22Rv1 (cell line): ENCODE results near the gene PLCB4.

Experiments
- ZFX ChIP-seq: fragments of 450-650 bp; IDR thresholded peaks from 2 replicates; pipeline ENCODE4 v1.6.1; 2017; ENCODE audit warnings: antibody characterized with exemption, borderline replicate concordance
- TF ChIP-seq, protein P1 (sequence below): fragments of 450-650 bp; IDR thresholded peaks from 2 replicates; pipeline ENCODE4 v1.5.1; 2017; ENCODE audit warnings: mild to moderate bottlenecking

DNA sequence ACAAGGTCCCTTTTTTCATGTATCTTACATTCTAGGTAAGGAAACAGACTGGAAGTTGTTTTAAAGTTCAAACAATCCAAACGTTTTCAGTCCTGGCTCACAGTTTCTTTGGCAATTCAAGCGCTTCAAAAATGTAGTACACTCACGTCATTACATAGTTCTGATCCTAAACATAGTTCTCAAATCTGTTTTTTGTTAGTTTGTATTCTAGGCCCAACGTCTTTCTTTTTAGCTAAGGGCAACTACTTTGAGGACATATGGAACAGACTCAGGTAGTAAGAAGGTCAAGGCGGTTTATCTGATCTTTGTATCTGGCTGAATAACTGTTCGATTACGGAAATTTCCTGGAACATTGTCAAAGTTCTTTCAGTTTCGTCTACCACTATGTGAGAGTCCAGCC lies 36.9 kb upstream of the PLCB4 start:
- TF ChIP-seq, protein P1, sequence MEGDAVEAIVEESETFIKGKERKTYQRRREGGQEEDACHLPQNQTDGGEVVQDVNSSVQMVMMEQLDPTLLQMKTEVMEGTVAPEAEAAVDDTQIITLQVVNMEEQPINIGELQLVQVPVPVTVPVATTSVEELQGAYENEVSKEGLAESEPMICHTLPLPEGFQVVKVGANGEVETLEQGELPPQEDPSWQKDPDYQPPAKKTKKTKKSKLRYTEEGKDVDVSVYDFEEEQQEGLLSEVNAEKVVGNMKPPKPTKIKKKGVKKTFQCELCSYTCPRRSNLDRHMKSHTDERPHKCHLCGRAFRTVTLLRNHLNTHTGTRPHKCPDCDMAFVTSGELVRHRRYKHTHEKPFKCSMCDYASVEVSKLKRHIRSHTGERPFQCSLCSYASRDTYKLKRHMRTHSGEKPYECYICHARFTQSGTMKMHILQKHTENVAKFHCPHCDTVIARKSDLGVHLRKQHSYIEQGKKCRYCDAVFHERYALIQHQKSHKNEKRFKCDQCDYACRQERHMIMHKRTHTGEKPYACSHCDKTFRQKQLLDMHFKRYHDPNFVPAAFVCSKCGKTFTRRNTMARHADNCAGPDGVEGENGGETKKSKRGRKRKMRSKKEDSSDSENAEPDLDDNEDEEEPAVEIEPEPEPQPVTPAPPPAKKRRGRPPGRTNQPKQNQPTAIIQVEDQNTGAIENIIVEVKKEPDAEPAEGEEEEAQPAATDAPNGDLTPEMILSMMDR = no peak
- no peak for TF ChIP-seq ZFX
